WERI-Rb-1 (cell line): ENCODE data around the gene CD247.

Source experiments
- DNase-seq: peaks from one replicate; pipeline ENCODE4 v3.0.0-alpha.2; 2020
- H3K27ac ChIP-seq: fragments of 250-450 bp; sonication (Bioruptor Pico); 2 replicates; pipeline ENCODE4 v1.5.1; 2020; ENCODE audit warnings: mild to moderate bottlenecking, moderate library complexity
- H3K27me3 ChIP-seq: fragments of 250-450 bp; sonication (Bioruptor Pico); 2 replicates; pipeline ENCODE4 v1.5.1; 2021; ENCODE audit warnings: mild to moderate bottlenecking, low read depth, moderate library complexity; ENCODE audit not compliant: insufficient read depth, severe bottlenecking
- H3K36me3 ChIP-seq: fragments of 250-450 bp; sonication (Bioruptor Pico); 2 replicates; pipeline ENCODE4 v1.5.1; 2020; ENCODE audit warnings: mild to moderate bottlenecking, moderate library complexity
- H3K4me3 ChIP-seq: 2 replicates; pipeline ENCODE4 v1.5.1; 2011; ENCODE audit warnings: low read depth, mild to moderate bottlenecking, control low read depth, low read length
- H3K9me3 ChIP-seq: fragments of 250-450 bp; sonication (Bioruptor Pico); 2 replicates; pipeline ENCODE4 v1.5.1; 2021; ENCODE audit warnings: mild to moderate bottlenecking, moderate library complexity; ENCODE audit not compliant: severe bottlenecking
- CTCF ChIP-seq: IDR thresholded peaks from 2 replicates; pipeline ENCODE4 v1.5.1; 2011; ENCODE audit warnings: low read depth, mild to moderate bottlenecking, control low read depth, inconsistent platforms, low read length

CD247 gene

GRCh38 chr1:167404161-167404888 lies 114.0 kb downstream of the CD247 start:
- Histone ChIP-seq H3K27me3 (no peaks in the 10 kb centered on the region), H3K9me3 (no peaks in the 10 kb centered on the region), H3K36me3 (peaks cover 5% of the 10 kb centered on the region; the same call in 1 of the 2 replicates), H3K4me3 (no peak overlapping the region), H3K27ac (no peak overlapping the region)
- TF ChIP-seq CTCF = no peak
- DNase-seq = no peak

- H3K9me3 ChIP-seq = no peaks in the 10 kb centered on the region
- no peak overlapping the region for H3K4me3 ChIP-seq
- peaks cover 5% of the 10 kb centered on the region; the same call in 1 of the 2 replicates for H3K36me3 ChIP-seq
- peak; percentile 21 for DNase-seq
- H3K27me3 ChIP-seq = no peaks in the 10 kb centered on the region
- H3K27ac ChIP-seq = no peak overlapping the region
- peak; percentile 50 for TF ChIP-seq CTCF
Measured at GRCh38 chr1:167401260-167401873, 117.0 kb downstream of the CD247 start.

- no peak for DNase-seq
- Histone ChIP-seq H3K9me3 (no peaks in the 10 kb centered on the region), H3K27me3 (no peaks in the 10 kb centered on the region), H3K27ac (no peak overlapping the region), H3K4me3 (no peak overlapping the region), H3K36me3 (no peaks in the 10 kb centered on the region)
- TF ChIP-seq CTCF = no peak
Measured at GRCh38 chr1:167400359-167400953, 117.9 kb downstream of the CD247 start.

- H3K4me3 ChIP-seq = no peak overlapping the region
- DNase-seq = no peak
- no peak for TF ChIP-seq CTCF
- H3K27me3 ChIP-seq = no peaks in the 10 kb centered on the region
- H3K9me3 ChIP-seq = no peaks in the 10 kb centered on the region
- H3K36me3 ChIP-seq = no peaks in the 10 kb centered on the region; the same call in 1 of the 2 replicates
- H3K27ac ChIP-seq = no peak overlapping the region
Measured at GRCh38 chr1:167392200-167392696, 126.1 kb downstream of the CD247 start.

GRCh38 chr1:167388976-167389375 lies 129.4 kb downstream of the CD247 start:
- Histone ChIP-seq H3K4me3 (no peak overlapping the region), H3K27me3 (no peaks in the 10 kb centered on the region), H3K36me3 (peaks cover 2% of the 10 kb centered on the region; the same call in 1 of the 2 replicates), H3K27ac (no peak overlapping the region), H3K9me3 (no peaks in the 10 kb centered on the region)
- no peak for TF ChIP-seq CTCF
- DNase-seq = no peak
